H1 (cell line): ENCODE results near the gene PSME3. TPM values are rescaled to one million over a fixed set of nuclear protein-coding genes. Genes with fewer than 3 reads are reported as not detected.

Experiments
- CTCF ChIP-seq, 3 experiments: IDR thresholded peaks; 1 replicate in 2 of 3; 2 replicates in 1 of 3; pipeline versions ENCODE4 v1.5.1 to v1.6.1; 2011; ENCODE audit warnings: low read length in 3 of 3, mild to moderate bottlenecking in 3 of 3, inconsistent platforms in 2 of 3, low read depth in 1 of 3, moderate library complexity in 1 of 3; ENCODE audit not compliant: insufficient read depth in 1 of 3; ENCODE audit errors: control extremely low read depth in 1 of 3
- HDAC6 ChIP-seq: IDR thresholded peaks from one replicate; pipeline ENCODE4 v1.7.1; 2012; ENCODE audit warnings: low read depth, mild to moderate bottlenecking, inconsistent platforms, low read length, moderate library complexity
- JUN ChIP-seq: IDR thresholded peaks from 2 replicates; pipeline ENCODE4 v1.6.1; 2011; ENCODE audit warnings: low read depth, mild to moderate bottlenecking, improper control_type of control experiment, low read length
- RFX5 ChIP-seq: IDR thresholded peaks from 2 replicates; pipeline ENCODE4 v1.6.1; 2011; ENCODE audit warnings: low read depth, low read length, improper control_type of control experiment, borderline replicate concordance
- SIRT6 ChIP-seq: IDR thresholded peaks from one replicate; pipeline ENCODE4 v1.7.1; 2012; ENCODE audit warnings: low read length, inconsistent platforms
- TEAD4 ChIP-seq: IDR thresholded peaks from 2 replicates; pipeline ENCODE4 v1.6.1; 2012; ENCODE audit warnings: low read depth, low read length, inconsistent platforms, mixed read lengths
- USF2 ChIP-seq: IDR thresholded peaks from 2 replicates; pipeline ENCODE4 v1.6.1; 2011; ENCODE audit warnings: low read length, improper control_type of control experiment
- polyA plus RNA-seq, 7 experiments: library from polyadenylated mRNA; depleted of rRNA in 3 of 7; stranded (reverse) in 5 of 7; unstranded in 2 of 7; fragments of >200 nt in 5 of 7; fragments of 200-250 nt in 2 of 7; gene quantifications; 1 replicate in 5 of 7; 2 replicates in 1 of 7; 4 replicates in 1 of 7; pipeline versions ENCODE4 v1.2.1 to v1.2.3, GENCODE V29; 2011 to 2013; ENCODE audit warnings: missing spikeins in 2 of 7, mixed read lengths in 2 of 7
- total RNA-seq: library from RNA; stranded (reverse); fragmentation: NEBNext Ultra II Directional; extraction: Animal tissue kit (Norgen Biotek cat#: 25700); gene quantifications from 2 replicates; pipeline ENCODE4 v1.2.1, GENCODE V29; 2021
- TF ChIP-seq, protein P1 (sequence below): fragments of 300-600 bp; sonication (generic); IDR thresholded peaks from 2 replicates; pipeline ENCODE4 v1.7.1; 2012; ENCODE audit warnings: low read length, moderate library complexity, mild to moderate bottlenecking, inconsistent platforms; ENCODE audit not compliant: insufficient replicate concordance

The PSME3 gene
- total and polyA plus RNA-seq, 2 of the 8 experiments (the other 6 are each of a cell fraction or from before 2014, with no cell fraction given), result 149 to 224 TPM

- TF ChIP-seq, protein P1, sequence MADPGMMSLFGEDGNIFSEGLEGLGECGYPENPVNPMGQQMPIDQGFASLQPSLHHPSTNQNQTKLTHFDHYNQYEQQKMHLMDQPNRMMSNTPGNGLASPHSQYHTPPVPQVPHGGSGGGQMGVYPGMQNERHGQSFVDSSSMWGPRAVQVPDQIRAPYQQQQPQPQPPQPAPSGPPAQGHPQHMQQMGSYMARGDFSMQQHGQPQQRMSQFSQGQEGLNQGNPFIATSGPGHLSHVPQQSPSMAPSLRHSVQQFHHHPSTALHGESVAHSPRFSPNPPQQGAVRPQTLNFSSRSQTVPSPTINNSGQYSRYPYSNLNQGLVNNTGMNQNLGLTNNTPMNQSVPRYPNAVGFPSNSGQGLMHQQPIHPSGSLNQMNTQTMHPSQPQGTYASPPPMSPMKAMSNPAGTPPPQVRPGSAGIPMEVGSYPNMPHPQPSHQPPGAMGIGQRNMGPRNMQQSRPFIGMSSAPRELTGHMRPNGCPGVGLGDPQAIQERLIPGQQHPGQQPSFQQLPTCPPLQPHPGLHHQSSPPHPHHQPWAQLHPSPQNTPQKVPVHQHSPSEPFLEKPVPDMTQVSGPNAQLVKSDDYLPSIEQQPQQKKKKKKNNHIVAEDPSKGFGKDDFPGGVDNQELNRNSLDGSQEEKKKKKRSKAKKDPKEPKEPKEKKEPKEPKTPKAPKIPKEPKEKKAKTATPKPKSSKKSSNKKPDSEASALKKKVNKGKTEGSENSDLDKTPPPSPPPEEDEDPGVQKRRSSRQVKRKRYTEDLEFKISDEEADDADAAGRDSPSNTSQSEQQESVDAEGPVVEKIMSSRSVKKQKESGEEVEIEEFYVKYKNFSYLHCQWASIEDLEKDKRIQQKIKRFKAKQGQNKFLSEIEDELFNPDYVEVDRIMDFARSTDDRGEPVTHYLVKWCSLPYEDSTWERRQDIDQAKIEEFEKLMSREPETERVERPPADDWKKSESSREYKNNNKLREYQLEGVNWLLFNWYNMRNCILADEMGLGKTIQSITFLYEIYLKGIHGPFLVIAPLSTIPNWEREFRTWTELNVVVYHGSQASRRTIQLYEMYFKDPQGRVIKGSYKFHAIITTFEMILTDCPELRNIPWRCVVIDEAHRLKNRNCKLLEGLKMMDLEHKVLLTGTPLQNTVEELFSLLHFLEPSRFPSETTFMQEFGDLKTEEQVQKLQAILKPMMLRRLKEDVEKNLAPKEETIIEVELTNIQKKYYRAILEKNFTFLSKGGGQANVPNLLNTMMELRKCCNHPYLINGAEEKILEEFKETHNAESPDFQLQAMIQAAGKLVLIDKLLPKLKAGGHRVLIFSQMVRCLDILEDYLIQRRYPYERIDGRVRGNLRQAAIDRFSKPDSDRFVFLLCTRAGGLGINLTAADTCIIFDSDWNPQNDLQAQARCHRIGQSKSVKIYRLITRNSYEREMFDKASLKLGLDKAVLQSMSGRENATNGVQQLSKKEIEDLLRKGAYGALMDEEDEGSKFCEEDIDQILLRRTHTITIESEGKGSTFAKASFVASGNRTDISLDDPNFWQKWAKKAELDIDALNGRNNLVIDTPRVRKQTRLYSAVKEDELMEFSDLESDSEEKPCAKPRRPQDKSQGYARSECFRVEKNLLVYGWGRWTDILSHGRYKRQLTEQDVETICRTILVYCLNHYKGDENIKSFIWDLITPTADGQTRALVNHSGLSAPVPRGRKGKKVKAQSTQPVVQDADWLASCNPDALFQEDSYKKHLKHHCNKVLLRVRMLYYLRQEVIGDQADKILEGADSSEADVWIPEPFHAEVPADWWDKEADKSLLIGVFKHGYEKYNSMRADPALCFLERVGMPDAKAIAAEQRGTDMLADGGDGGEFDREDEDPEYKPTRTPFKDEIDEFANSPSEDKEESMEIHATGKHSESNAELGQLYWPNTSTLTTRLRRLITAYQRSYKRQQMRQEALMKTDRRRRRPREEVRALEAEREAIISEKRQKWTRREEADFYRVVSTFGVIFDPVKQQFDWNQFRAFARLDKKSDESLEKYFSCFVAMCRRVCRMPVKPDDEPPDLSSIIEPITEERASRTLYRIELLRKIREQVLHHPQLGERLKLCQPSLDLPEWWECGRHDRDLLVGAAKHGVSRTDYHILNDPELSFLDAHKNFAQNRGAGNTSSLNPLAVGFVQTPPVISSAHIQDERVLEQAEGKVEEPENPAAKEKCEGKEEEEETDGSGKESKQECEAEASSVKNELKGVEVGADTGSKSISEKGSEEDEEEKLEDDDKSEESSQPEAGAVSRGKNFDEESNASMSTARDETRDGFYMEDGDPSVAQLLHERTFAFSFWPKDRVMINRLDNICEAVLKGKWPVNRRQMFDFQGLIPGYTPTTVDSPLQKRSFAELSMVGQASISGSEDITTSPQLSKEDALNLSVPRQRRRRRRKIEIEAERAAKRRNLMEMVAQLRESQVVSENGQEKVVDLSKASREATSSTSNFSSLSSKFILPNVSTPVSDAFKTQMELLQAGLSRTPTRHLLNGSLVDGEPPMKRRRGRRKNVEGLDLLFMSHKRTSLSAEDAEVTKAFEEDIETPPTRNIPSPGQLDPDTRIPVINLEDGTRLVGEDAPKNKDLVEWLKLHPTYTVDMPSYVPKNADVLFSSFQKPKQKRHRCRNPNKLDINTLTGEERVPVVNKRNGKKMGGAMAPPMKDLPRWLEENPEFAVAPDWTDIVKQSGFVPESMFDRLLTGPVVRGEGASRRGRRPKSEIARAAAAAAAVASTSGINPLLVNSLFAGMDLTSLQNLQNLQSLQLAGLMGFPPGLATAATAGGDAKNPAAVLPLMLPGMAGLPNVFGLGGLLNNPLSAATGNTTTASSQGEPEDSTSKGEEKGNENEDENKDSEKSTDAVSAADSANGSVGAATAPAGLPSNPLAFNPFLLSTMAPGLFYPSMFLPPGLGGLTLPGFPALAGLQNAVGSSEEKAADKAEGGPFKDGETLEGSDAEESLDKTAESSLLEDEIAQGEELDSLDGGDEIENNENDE, result no peak
- TF ChIP-seq HDAC6 (no peak), RFX5 (no peak), SIRT6 (no peak), CTCF (IDR thresholded peaks at IDR 0.05; ENCODE audit: control extremely low read depth in 1 of 3, insufficient read depth in 1 of 3, low read depth in 1 of 3, low read length in 3 of 3) (no peak), TEAD4 (no peak), USF2 (no peak), JUN (no peak)
Observed at GRCh38 chr17:42866216-42866615, 33.0 kb downstream of the PSME3 start (continued).
